Transverse colon (tissue), 4 donors: ENCODE results near the gene RBM23. TPM values are rescaled to one million over a fixed set of nuclear protein-coding genes. Genes with fewer than 3 reads are reported as not detected.

ENCODE experiments used
- DNase-seq: peaks from one replicate; pipeline ENCODE4 v3.0.0-alpha.2; 2019
- H3K27ac ChIP-seq, 4 donors: fragments of 200-600 bp; sonication (generic); 2 replicates each; pipeline ENCODE4 v1.5.1; 2016 to 2018; ENCODE audit warnings: inconsistent platforms in 4 of 4
- H3K27me3 ChIP-seq: fragments of 200-600 bp; sonication (generic); 2 replicates; pipeline ENCODE4 v1.5.1; 2017; ENCODE audit warnings: inconsistent platforms
- H3K36me3 ChIP-seq, 4 donors: fragments of 200-600 bp; sonication (generic); 2 replicates each; pipeline ENCODE4 v1.5.1; 2017 to 2019; ENCODE audit warnings: inconsistent platforms in 4 of 4
- H3K4me1 ChIP-seq, 4 donors: fragments of 200-600 bp; sonication (generic); 2 replicates each; pipeline ENCODE4 v1.5.1; 2017 to 2020; ENCODE audit warnings: inconsistent platforms in 4 of 4
- H3K4me3 ChIP-seq, 4 donors: fragments of 200-600 bp; sonication (generic); 1 replicate in 1 of 4; 2 replicates in 3 of 4; pipeline versions ENCODE4 v1.5.1 to v1.6.1; 2017 to 2019; ENCODE audit warnings: inconsistent platforms in 4 of 4
- H3K9me3 ChIP-seq, 2 donors: fragments of 200-600 bp; sonication (generic); 2 replicates each; pipeline ENCODE4 v1.5.1; 2017 to 2019; ENCODE audit warnings: inconsistent platforms in 2 of 2
- CTCF ChIP-seq, 5 experiments: fragments of 200-600 bp in 3 of 5; fragments of 450-650 bp in 2 of 5; sonication (generic) in 3 of 5; IDR thresholded peaks; 1 replicate in 2 of 5; 2 replicates in 3 of 5; pipeline ENCODE4 v1.5.1; 2016 to 2017; ENCODE audit warnings: antibody characterized with exemption in 5 of 5, inconsistent platforms in 3 of 5, mild to moderate bottlenecking in 2 of 5, moderate library complexity in 1 of 5
- EP300 ChIP-seq: sonication (generic); formaldehyde crosslinking; IDR thresholded peaks from one replicate; pipeline ENCODE4 v1.6.1; 2017; ENCODE audit warnings: antibody characterized with exemption, low read depth
- POLR2A ChIP-seq: fragments of 450-650 bp; IDR thresholded peaks from one replicate; pipeline ENCODE4 v1.6.1; 2016; ENCODE audit warnings: antibody characterized with exemption, mild to moderate bottlenecking, moderate library complexity
- POLR2AphosphoS5 ChIP-seq, 3 donors: sonication (generic); formaldehyde crosslinking; IDR thresholded peaks; one replicate each; pipeline ENCODE4 v1.6.1; 2016; ENCODE audit warnings: antibody characterized with exemption in 3 of 3
- WGBS, 2 donors: methylation state at CpG; one replicate each; pipeline ENCODE4 v1.1.5; 2018; ENCODE audit warnings: low coverage in 1 of 2; 5-methylcytosine and 5-hydroxymethylcytosine counted together
- in situ Hi-C, 4 donors: fragments of 200-750 bp; cut with MboI; loops; one replicate each; pipeline versions ENCODE4 v1.15.0 to v1.15.1; 2017; ENCODE audit warnings: low sequenced_read_pairs in 3 of 4, low pct_ligation_motif_present in 1 of 4, low pct_unique_long_range_greater_than_20kb in 1 of 4
- intact Hi-C: fragments of 100-400 bp; cut with DNase I; formaldehyde crosslinking; loops from one replicate; pipeline ENCODE4 v1.15.1; 2023; ENCODE audit warnings: low total_unique reads
- total RNA-seq, 4 donors: library from RNA; depleted of rRNA; stranded (reverse); fragments of >200 nt; gene quantifications; one replicate each; pipeline ENCODE4 v1.1.0, GENCODE V29; 2016

Gene RBM23
- total RNA-seq, 4 donors from 2014 or later = 96.4 to 186 (median 114) TPM

GRCh38 chr14:22885975-22886374 lies 33.0 kb downstream of the RBM23 start:
- H3K4me3 ChIP-seq = peak overlapping the region in 2 of 4 donors; percentile 56 to 65
- 94 to 96% methylated on average over 17 to 21 of the region's 21 CpGs for WGBS, 2 donors
- intact Hi-C loops = no loop called here
- DNase-seq = no peak
- no peaks in the 10 kb centered on the region for H3K36me3 ChIP-seq
- in situ Hi-C loops = no loop called here
- TF ChIP-seq EP300 = no peak
- no peak for TF ChIP-seq POLR2A
- TF ChIP-seq POLR2AphosphoS5 (IDR thresholded peaks at IDR 0.05) = no peak
- TF ChIP-seq CTCF (IDR thresholded peaks at IDR 0.05) = no peak
- no peaks in the 10 kb centered on the region for H3K27me3 ChIP-seq
- peaks cover 13 to 44% (median 15%) of the 10 kb centered on the region in 4 donors for H3K4me1 ChIP-seq
- H3K9me3 ChIP-seq = no peaks in the 10 kb centered on the region
- peak overlapping the region; percentile 82 to 88 (median 88) for H3K27ac ChIP-seq

GRCh38 chr14:22884738-22885523 lies 34.0 kb downstream of the RBM23 start:
- DNase-seq = no peak

GRCh38 chr14:22884076-22884737 lies 34.7 kb downstream of the RBM23 start:
- no peaks in the 10 kb centered on the region for H3K27me3 ChIP-seq
- H3K27ac ChIP-seq = no peak overlapping the region
- intact Hi-C loops (no loop called here), in situ Hi-C loops (no loop called here)
- no peaks in the 10 kb centered on the region for H3K36me3 ChIP-seq
- WGBS, 2 donors = 83 to 91% methylated on average over 1 to 7 of the region's 7 CpGs
- TF ChIP-seq EP300 (no peak), POLR2AphosphoS5 (IDR thresholded peaks at IDR 0.05) (no peak), POLR2A (no peak), CTCF (IDR thresholded peaks at IDR 0.05) (no peak)
- DNase-seq = no peak
- H3K4me1 ChIP-seq = peaks cover 13 to 44% (median 15%) of the 10 kb centered on the region in 4 donors
- no peaks in the 10 kb centered on the region for H3K9me3 ChIP-seq
- no peak overlapping the region for H3K4me3 ChIP-seq

More at GRCh38 chr14:22884738-22885523, 34.0 kb downstream of the RBM23 start:
- TF ChIP-seq POLR2AphosphoS5 (IDR thresholded peaks at IDR 0.05) (no peak), CTCF (IDR thresholded peaks at IDR 0.05) (no peak), EP300 (no peak), POLR2A (no peak)
- Histone ChIP-seq H3K9me3 (no peaks in the 10 kb centered on the region), H3K27ac (no peak overlapping the region), H3K4me3 (no peak overlapping the region), H3K36me3 (no peaks in the 10 kb centered on the region), H3K4me1 (peaks cover 13 to 44% (median 15%) of the 10 kb centered on the region in 4 donors), H3K27me3 (no peaks in the 10 kb centered on the region)
- in situ Hi-C loops = no loop called here
- WGBS, 2 donors = 89% methylated on average over 9 of the region's 11 CpGs; no CpG with 5 or more reads in 1 of the 2 donors
- intact Hi-C loops = no loop called here

- Histone ChIP-seq H3K27me3 (no peaks in the 10 kb centered on the region), H3K27ac (no peak within 1 kb of the TSS), H3K9me3 (no peaks in the 10 kb centered on the region), H3K4me3 (no peak within 1 kb of the TSS), H3K4me1 (peaks cover 13 to 41% (median 15%) of the 10 kb centered on the region in 4 donors), H3K36me3 (peaks cover 0 to 3% (median under 1%) of the 10 kb centered on the region in 4 donors)
- 29 to 90% methylated on average over 2 to 15 of the region's 15 CpGs for WGBS, 2 donors
- intact Hi-C loops (no loop called here), in situ Hi-C loops (no loop called here)
- DNase-seq = no peak
- TF ChIP-seq POLR2A (no peak), POLR2AphosphoS5 (IDR thresholded peaks at IDR 0.05) (peak in 1 of 3 donors; percentile 7), EP300 (no peak), CTCF (IDR thresholded peaks at IDR 0.05) (no peak)
Observed at GRCh38 chr14:22883173-22883976, 35.6 kb downstream of the RBM23 start, which contains the start of gene REM2. TSS of gene REM2 (plus strand) at chr14:22883222. CDS start at chr14:22883288, 66 bp downstream.
